Activated naive CD8-positive, alpha-beta T cell treated with anti-CD3 and anti-CD28 coated beads, Interleukin-2, amount 10 ng/mL, durations not matched to agents 7 days and 5 days (primary cell): ENCODE measurements around the gene ABHD10. TPM values are rescaled to one million over a fixed set of nuclear protein-coding genes. Genes with fewer than 3 reads are reported as not detected.
A peak's percentile ranks its signal among the peaks of the same experiment; 100 is the strongest.

Experiments used
- ATAC-seq: fragments of 150-1000 bp; cut with Tn5 transposase; one replicate; pipeline ENCODE4 v1.10.0; 2021; ENCODE audit warnings: low read depth, moderate library complexity
- POLR2A ChIA-PET: fragments of 350-600 bp; sonication (Branson Sonifier 250); formaldehyde crosslinking; loops from one replicate; lab custom pipeline; 2021; ENCODE audit warnings: antibody characterized with exemption; lab: Charles Lee
- DNase-seq: peaks from one replicate; pipeline ENCODE4 v3.0.0; 2021
- H3K27ac Mint-ChIP-seq: one replicate; pipeline ENCODE4 v1.8.0; 2022; ENCODE audit warnings: mild to moderate bottlenecking, mixed read lengths
- H3K27me3 Mint-ChIP-seq: one replicate; pipeline ENCODE4 v1.8.0; 2022; ENCODE audit warnings: mild to moderate bottlenecking, moderate library complexity, mixed read lengths
- H3K36me3 Mint-ChIP-seq: one replicate; pipeline ENCODE4 v1.8.0; 2021; ENCODE audit warnings: mild to moderate bottlenecking, mixed read lengths
- H3K4me1 Mint-ChIP-seq: one replicate; pipeline ENCODE4 v1.8.0; 2021; ENCODE audit warnings: mixed read lengths
- H3K4me3 Mint-ChIP-seq: one replicate; pipeline ENCODE4 v1.8.0; 2022; ENCODE audit warnings: mild to moderate bottlenecking, moderate library complexity, mixed read lengths
- H3K9me3 Mint-ChIP-seq: one replicate; pipeline ENCODE4 v1.8.0; 2021; ENCODE audit warnings: mixed read lengths
- total RNA-seq, 2 experiments: library from RNA; stranded (reverse); gene quantifications; one replicate each; pipeline ENCODE4 v1.2.3, GENCODE V29; 2021

Gene ABHD10
- total RNA-seq, 2 experiments from 2014 or later = 39.4 to 40.4 TPM

GRCh38 chr3:111971533-111972130, 7.2 kb upstream of the ABHD10 start:
- POLR2A ChIA-PET = interaction anchor here (0.5 kb wide), 1 partner anchor 1815 kb away, joined by 3 read pairs; no protein-coding TSS in a partner anchor

DNA sequence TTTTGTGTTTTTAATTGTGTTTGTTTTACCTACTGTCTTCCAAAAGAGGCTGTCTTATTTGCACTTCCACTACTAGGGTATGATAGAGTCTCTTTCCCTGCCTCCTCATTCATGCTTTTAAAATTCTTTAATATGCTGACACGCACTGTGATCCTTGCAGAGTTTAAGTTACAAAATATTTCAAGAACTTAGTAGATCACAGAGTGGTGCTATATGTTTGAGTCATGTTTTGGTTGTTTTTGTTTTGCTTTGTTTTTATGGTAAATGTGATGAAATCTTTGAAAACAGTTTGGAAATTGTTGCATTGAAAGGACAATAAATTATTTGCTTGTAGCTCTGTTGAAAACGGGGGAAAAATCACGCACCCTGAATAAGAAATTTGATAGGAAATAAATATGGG, 5.9 kb upstream of the ABHD10 start:
- Mint-ChIP-seq H3K9me3 (no peaks in the 10 kb centered on the region), H3K4me3 (no peak overlapping the region), H3K36me3 (no peaks in the 10 kb centered on the region), H3K4me1 (no peaks in the 10 kb centered on the region), H3K27me3 (peaks cover 10% of the 10 kb centered on the region), H3K27ac (no peak overlapping the region)
- ATAC-seq (no peak), DNase-seq (no peak)
- POLR2A ChIA-PET = no interaction called here

More at GRCh38 chr3:111971533-111972130, 7.2 kb upstream of the ABHD10 start:
- no peak for ATAC-seq
- H3K27me3 Mint-ChIP-seq = peaks cover 11% of the 10 kb centered on the region
- no peak for DNase-seq
- H3K4me3 Mint-ChIP-seq = no peak overlapping the region
- H3K4me1 Mint-ChIP-seq = peaks cover 6% of the 10 kb centered on the region
- H3K27ac Mint-ChIP-seq = no peak overlapping the region
- no peaks in the 10 kb centered on the region for H3K36me3 Mint-ChIP-seq
- no peaks in the 10 kb centered on the region for H3K9me3 Mint-ChIP-seq

DNA sequence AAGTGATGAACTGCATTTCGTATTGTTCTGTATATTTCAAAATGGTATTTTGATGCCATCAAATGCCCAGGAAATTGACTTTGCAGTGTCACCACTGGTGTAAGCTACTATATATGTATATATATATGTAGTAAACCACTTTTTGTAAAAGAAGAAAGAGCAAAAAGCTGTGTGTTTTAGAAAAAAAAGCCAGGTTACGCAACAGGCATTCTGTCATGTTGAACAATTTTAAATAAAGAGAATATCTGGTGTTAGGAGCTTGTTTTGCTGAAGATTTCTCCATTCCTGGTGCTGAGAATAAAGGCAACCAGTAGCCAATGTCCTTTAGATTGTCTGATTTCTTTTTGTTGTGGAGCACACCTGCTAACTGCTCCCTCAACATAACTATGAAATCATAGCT, 3.7 kb upstream of the ABHD10 start:
- H3K27ac Mint-ChIP-seq = no peak overlapping the region
- no peaks in the 10 kb centered on the region for H3K9me3 Mint-ChIP-seq
- ATAC-seq = no peak
- no peak for DNase-seq
- H3K27me3 Mint-ChIP-seq = peaks cover 10% of the 10 kb centered on the region
- H3K4me3 Mint-ChIP-seq = no peak overlapping the region
- peaks cover 3% of the 10 kb centered on the region for H3K36me3 Mint-ChIP-seq
- peaks cover 8% of the 10 kb centered on the region for H3K4me1 Mint-ChIP-seq
- POLR2A ChIA-PET = no interaction called here

GRCh38 chr3:111976254-111976653, 2.6 kb upstream of the ABHD10 start:
- H3K4me1 Mint-ChIP-seq = peaks cover 17% of the 10 kb centered on the region
- no peak for DNase-seq
- POLR2A ChIA-PET = no interaction called here
- no peak for ATAC-seq
- H3K9me3 Mint-ChIP-seq = no peaks in the 10 kb centered on the region
- H3K4me3 Mint-ChIP-seq = no peak overlapping the region
- H3K27ac Mint-ChIP-seq = no peak overlapping the region
- peaks cover 6% of the 10 kb centered on the region for H3K36me3 Mint-ChIP-seq
- peaks cover 10% of the 10 kb centered on the region for H3K27me3 Mint-ChIP-seq

GRCh38 chr3:111979434-111980038, 710 bp downstream of the ABHD10 start:
- peaks cover 18% of the 10 kb centered on the region for H3K36me3 Mint-ChIP-seq
- no peaks in the 10 kb centered on the region for H3K9me3 Mint-ChIP-seq
- POLR2A ChIA-PET = interaction anchor here (0.6 to 2.4 kb wide), 19 partner anchors 10 to 1535 kb away, joined by 3 to 11 read pairs (median 4); partner anchors contain the start of genes ATG3, CD96 and SLC35A5
- peak overlapping the region; percentile 81 for H3K4me3 Mint-ChIP-seq
- H3K27me3 Mint-ChIP-seq = peaks cover under 1% of the 10 kb centered on the region
- peaks cover 29% of the 10 kb centered on the region for H3K4me1 Mint-ChIP-seq
- DNase-seq = no peak
- no peak for ATAC-seq
- H3K27ac Mint-ChIP-seq = peak overlapping the region; percentile 91

DNA sequence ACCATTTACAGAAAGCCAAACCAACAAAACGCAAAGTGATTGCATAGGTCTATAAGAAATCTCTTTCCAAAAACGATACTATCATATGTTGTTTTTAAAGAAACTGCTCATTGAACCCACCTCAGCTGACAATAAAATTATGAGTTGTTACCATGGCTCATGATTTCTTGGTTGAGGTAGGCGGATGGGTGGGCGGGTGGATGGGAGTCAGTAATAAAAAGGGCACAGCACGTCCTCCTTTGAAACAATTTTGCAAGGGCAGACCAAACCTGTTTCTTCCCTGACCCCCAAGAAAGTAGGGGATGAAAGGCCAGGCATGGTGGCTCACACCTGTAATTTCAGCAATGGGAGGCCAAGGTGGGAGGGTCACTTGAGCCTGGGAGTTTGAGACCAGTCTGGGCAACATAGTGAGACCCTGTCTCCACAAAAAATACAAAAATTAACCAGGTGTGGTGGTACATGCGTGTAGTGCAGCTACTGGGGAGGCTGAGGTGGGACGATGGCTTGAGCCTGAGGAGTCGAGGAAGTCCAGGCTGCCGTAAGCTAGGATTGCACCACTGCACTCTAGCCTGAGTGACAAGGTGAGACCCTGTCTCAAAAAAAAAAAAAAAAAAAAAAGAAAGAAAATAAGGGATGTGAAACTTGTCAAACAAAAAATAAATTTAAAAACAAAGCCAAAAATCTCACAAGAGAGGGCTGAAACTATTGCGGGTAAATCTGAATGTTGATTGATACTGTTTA, 2.1 kb downstream of the ABHD10 start:
- H3K9me3 Mint-ChIP-seq = no peaks in the 10 kb centered on the region
- peaks cover 41% of the 10 kb centered on the region for H3K4me1 Mint-ChIP-seq
- POLR2A ChIA-PET = interaction anchor here (1.4 to 2.4 kb wide), 2 partner anchors 27 to 308 kb away, joined by 3 to 9 read pairs; no protein-coding TSS in a partner anchor
- ATAC-seq (no peak), DNase-seq (no peak)
- H3K4me3 Mint-ChIP-seq = peak overlapping the region; percentile 81
- no peak overlapping the region for H3K27ac Mint-ChIP-seq
- no peaks in the 10 kb centered on the region for H3K27me3 Mint-ChIP-seq
- peaks cover 29% of the 10 kb centered on the region for H3K36me3 Mint-ChIP-seq

GRCh38 chr3:111981457-111981763, 2.6 kb downstream of the ABHD10 start:
- POLR2A ChIA-PET = interaction anchor here (1.4 kb wide), 1 partner anchor 309 kb away, joined by 3 read pairs; no protein-coding TSS in a partner anchor
- DNase-seq = no peak
- Mint-ChIP-seq H3K27ac (no peak overlapping the region), H3K9me3 (no peaks in the 10 kb centered on the region), H3K4me3 (peak overlapping the region; percentile 81), H3K4me1 (peaks cover 41% of the 10 kb centered on the region), H3K36me3 (peaks cover 32% of the 10 kb centered on the region), H3K27me3 (no peaks in the 10 kb centered on the region)
- ATAC-seq = no peak

GRCh38 chr3:111984636-111985298, 5.9 kb downstream of the ABHD10 start:
- ATAC-seq = no peak

GRCh38 chr3:111986800-111987199, 8.0 kb downstream of the ABHD10 start:
- DNase-seq = no peak
- no peak for ATAC-seq
- Mint-ChIP-seq H3K27ac (no peak overlapping the region), H3K4me3 (no peak overlapping the region), H3K36me3 (peaks cover 32% of the 10 kb centered on the region), H3K27me3 (no peaks in the 10 kb centered on the region), H3K4me1 (peaks cover 23% of the 10 kb centered on the region), H3K9me3 (no peaks in the 10 kb centered on the region)
- POLR2A ChIA-PET = no interaction called here

More at GRCh38 chr3:111984636-111985298, 5.9 kb downstream of the ABHD10 start:
- H3K4me1 Mint-ChIP-seq = peaks cover 40% of the 10 kb centered on the region
- no peaks in the 10 kb centered on the region for H3K9me3 Mint-ChIP-seq
- DNase-seq = no peak
- no peaks in the 10 kb centered on the region for H3K27me3 Mint-ChIP-seq
- H3K4me3 Mint-ChIP-seq = no peak overlapping the region
- H3K36me3 Mint-ChIP-seq = peaks cover 35% of the 10 kb centered on the region
- POLR2A ChIA-PET = no interaction called here
- no peak overlapping the region for H3K27ac Mint-ChIP-seq

DNA sequence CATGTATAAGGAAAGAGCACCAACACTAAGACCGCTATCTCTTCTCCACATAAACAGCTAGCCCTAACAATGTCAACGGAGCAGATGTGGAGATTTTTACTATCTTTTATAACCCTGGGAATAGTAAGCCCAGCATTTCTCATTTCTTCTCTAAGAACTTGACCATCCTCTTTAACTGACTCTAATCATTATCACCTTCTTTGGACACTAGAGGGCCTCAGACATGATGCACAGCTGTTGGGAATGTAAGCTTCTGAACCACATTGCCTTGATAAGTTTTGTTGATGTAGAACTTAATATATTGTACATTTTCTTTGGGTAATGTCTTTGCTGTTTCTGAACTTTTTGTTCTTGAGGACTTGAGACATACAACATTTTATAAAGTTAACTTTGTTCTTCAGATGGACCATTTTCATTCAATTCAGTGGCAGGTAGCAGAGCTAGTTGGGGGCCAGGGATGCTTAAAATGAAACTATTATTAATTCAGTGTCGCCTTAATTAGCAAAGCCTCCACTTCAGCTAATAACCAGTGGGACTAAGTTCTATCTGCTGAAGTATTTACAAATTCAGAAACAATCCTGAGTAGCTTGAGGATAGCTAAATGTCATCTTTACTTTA, 10.3 kb downstream of the ABHD10 start:
- no peaks in the 10 kb centered on the region for H3K9me3 Mint-ChIP-seq
- DNase-seq (no peak), ATAC-seq (peak; percentile 81)
- peaks cover 18% of the 10 kb centered on the region for H3K4me1 Mint-ChIP-seq
- H3K4me3 Mint-ChIP-seq = no peak overlapping the region
- no peaks in the 10 kb centered on the region for H3K27me3 Mint-ChIP-seq
- H3K36me3 Mint-ChIP-seq = peaks cover 35% of the 10 kb centered on the region
- no peak overlapping the region for H3K27ac Mint-ChIP-seq
- POLR2A ChIA-PET = interaction anchor here (1.0 to 1.3 kb wide), 3 partner anchors 10 to 24 kb away, joined by 3 to 9 read pairs (median 3); partner anchors contain the start of gene ABHD10

DNA sequence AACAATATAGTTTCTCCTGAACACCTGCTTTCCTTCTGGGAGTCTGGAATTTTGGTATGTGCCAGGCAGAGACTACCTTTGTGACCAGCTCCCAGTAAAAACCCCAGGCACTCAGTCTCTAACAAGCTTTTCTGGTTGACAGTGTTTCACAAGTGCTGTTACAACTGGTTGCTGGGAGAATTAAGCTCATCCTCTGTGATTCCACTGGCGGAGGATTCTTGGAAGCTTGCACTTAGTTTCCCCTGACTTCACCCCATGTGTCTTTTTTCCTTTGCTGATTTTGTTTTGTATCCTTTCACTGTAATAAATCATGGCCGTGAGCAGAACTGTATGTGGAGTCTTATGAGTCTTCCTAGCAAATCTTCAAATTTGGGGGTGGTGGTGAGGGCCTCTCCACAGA, 14.2 kb downstream of the ABHD10 start:
- Mint-ChIP-seq H3K9me3 (no peaks in the 10 kb centered on the region), H3K27ac (no peak overlapping the region)

DNA sequence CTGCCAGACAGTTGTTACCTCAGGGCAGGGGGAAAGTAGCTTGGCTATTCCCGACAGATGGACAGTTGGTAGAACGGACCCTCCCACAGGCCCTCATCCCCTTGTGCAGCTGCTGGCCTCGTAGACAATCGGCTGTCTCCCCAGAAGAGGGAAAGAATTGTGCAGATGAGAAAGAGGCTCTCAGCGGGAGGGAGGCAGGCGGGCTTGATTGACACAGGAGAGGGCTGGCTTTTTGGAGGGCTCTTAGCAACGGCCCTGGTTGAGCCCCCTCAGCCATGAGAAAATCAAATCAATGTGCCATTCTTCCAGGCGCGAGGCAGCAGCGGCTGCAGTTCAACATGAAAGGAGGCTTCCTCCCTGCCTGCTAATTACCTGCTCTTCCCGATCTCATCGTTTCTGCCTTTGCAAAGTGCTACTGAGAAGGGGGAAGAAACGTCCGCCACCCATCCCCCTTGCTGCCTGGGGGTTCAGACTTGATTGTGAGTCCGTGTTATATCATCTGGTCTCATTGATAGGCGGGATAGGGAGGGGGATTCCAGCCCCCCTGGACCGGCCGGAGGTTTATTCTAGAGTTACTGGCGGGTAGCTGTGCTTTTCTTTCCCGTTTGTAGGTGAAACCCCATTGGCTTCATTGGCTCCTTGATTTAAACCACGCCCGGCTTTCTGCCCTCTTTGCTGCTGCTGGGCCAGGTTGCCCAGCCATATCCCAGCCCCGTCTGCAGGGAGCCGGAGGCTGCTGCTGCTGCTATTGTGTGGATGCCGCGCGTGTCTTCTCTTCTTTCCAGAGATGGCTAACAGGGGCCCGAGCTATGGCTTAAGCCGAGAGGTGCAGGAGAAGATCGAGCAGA, 20.0 kb downstream of the ABHD10 start, which contains the start of gene TAGLN3:
TAGLN3 (plus strand) TSS at position 287 of the 848 bp plus-strand sequence; CDS start at position 788, 501 bp downstream.
- ATAC-seq = no peak
- no peak for DNase-seq
- POLR2A ChIA-PET = interaction anchor here (0.7 kb wide), 1 partner anchor 19 kb away, joined by 3 read pairs; no protein-coding TSS in a partner anchor
- peak within 1 kb of the TSS; percentile 74 for H3K4me3 Mint-ChIP-seq
- H3K36me3 Mint-ChIP-seq = peaks cover 4% of the 10 kb centered on the region
- H3K27me3 Mint-ChIP-seq = no peaks in the 10 kb centered on the region
- peaks cover 26% of the 10 kb centered on the region for H3K4me1 Mint-ChIP-seq
- H3K9me3 Mint-ChIP-seq = no peaks in the 10 kb centered on the region
- H3K27ac Mint-ChIP-seq = no peak within 1 kb of the TSS

More for the DNA sequence above, 14.2 kb downstream of the ABHD10 start:
- no peak for DNase-seq
- ATAC-seq = no peak
- POLR2A ChIA-PET = interaction anchor here (1.0 kb wide), 1 partner anchor 14 kb away, joined by 5 read pairs; the partner anchor contains the start of gene ABHD10
- H3K36me3 Mint-ChIP-seq = peaks cover 21% of the 10 kb centered on the region
- no peaks in the 10 kb centered on the region for H3K27me3 Mint-ChIP-seq
- peaks cover 2% of the 10 kb centered on the region for H3K4me1 Mint-ChIP-seq
- no peak overlapping the region for H3K4me3 Mint-ChIP-seq
